Aorta (tissue), 5 donors: ENCODE data around the gene JADE2. TPM values are rescaled to one million over a fixed set of nuclear protein-coding genes. Genes with fewer than 3 reads are reported as not detected.

Experiments used
- ATAC-seq: fragments of 200-7000 bp; cut with Tn5 transposase; one replicate; pipeline ENCODE4 v1.9.1; 2022; ENCODE audit warnings: moderate library complexity; ENCODE audit not compliant: low FRiP score
- DNase-seq, 2 donors: peaks; one replicate each; pipeline ENCODE4 v3.0.0-alpha.2; 2020
- H3K27ac ChIP-seq, 2 donors: one replicate each; pipeline ENCODE4 v1.5.1; 2013; ENCODE audit warnings: low read length in 2 of 2, mild to moderate bottlenecking in 2 of 2, moderate library complexity in 2 of 2, control low read depth in 1 of 2, inconsistent platforms in 1 of 2, low read depth in 1 of 2
- H3K27me3 ChIP-seq, 2 donors: one replicate each; pipeline ENCODE4 v1.6.1; 2013; ENCODE audit warnings: control low read depth in 1 of 2, low read length in 1 of 2, mild to moderate bottlenecking in 1 of 2, moderate library complexity in 1 of 2; ENCODE audit not compliant: insufficient read depth in 2 of 2, control insufficient read depth in 1 of 2
- H3K36me3 ChIP-seq, 2 donors: one replicate each; pipeline ENCODE4 v1.6.1; 2013; ENCODE audit warnings: control low read depth in 1 of 2, low read length in 1 of 2, mild to moderate bottlenecking in 1 of 2; ENCODE audit not compliant: insufficient read depth in 2 of 2, control insufficient read depth in 1 of 2
- H3K4me1 ChIP-seq, 2 donors: one replicate each; pipeline ENCODE4 v1.6.1; 2013; ENCODE audit warnings: low read length in 2 of 2, control low read depth in 1 of 2, mild to moderate bottlenecking in 1 of 2, moderate library complexity in 1 of 2; ENCODE audit not compliant: insufficient read depth in 2 of 2, control insufficient read depth in 1 of 2
- H3K4me3 ChIP-seq, 2 donors: one replicate each; pipeline ENCODE4 v1.5.1; 2013; ENCODE audit warnings: low read length in 2 of 2, control low read depth in 1 of 2, mild to moderate bottlenecking in 1 of 2
- H3K9me3 ChIP-seq: one replicate; pipeline ENCODE4 v1.6.1; 2013; ENCODE audit warnings: mild to moderate bottlenecking, low read length; ENCODE audit not compliant: control insufficient read depth
- WGBS, 2 donors: extraction: QIAGEN DNeasy Blood & Tissue Kit; methylation state at CpG; one replicate each; pipeline ENCODE4 v1.1.7; 2013; 5-methylcytosine and 5-hydroxymethylcytosine counted together
- intact Hi-C, 2 donors: fragments of 100-400 bp; cut with DNase I; formaldehyde crosslinking; loops; one replicate each; pipeline versions ENCODE4 v1.14.2 to v1.15.0; 2022
- polyA plus RNA-seq, 2 donors: library from polyadenylated mRNA; stranded (reverse); fragments of 200-250 nt; gene quantifications; one replicate each; pipeline ENCODE4 v1.2.3, GENCODE V29; 2013
- total RNA-seq, 2 donors: library from RNA; stranded (reverse); fragmentation: NEBNext Ultra II Directional; extraction: Animal tissue kit (Norgen Biotek cat#: 25700); gene quantifications; one replicate each; pipeline ENCODE4 v1.2.1, GENCODE V29; 2021
- donor health status: healthy with polysubstance abuse.
- donor health status: Bipolar disorder and iron deficiency.
- donor health status: DM: no; HTN: no; CAD: no.
- donor health status: DM: no; HTN: no; CAD: no.
- donor health status: DM: yes; HTN: yes; CAD: no.

JADE2 gene
- total and polyA plus RNA-seq, 4 donors, result 6.1 to 60.3 (median 25.7) TPM

DNA sequence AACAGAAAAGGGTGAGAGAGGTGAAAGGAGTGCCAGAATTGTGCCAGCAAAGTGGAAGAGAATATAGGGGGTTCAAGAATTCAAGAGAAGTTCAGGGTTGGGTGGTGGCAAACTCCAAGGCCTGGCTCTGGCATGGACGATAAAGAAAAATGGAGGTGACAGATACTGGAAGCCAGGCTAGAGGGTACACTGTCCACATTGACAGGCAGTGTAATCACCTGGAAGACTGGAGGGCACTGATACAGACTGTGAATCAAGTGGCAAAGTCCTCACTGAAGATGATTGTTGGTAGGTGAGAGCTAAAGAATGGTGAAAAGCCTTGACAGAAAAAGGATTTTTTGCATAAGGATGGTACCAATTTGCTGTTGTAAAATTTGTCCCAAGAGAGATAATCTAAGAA lies 100.1 kb downstream of the JADE2 start:
- Histone ChIP-seq H3K4me1 (no peaks in the 10 kb centered on the region), H3K4me3 (no peak overlapping the region), H3K27me3 (no peaks in the 10 kb centered on the region), H3K9me3 (no peaks in the 10 kb centered on the region), H3K36me3 (no peaks in the 10 kb centered on the region), H3K27ac (no peak overlapping the region)
- DNase-seq (no peak), ATAC-seq (no peak)
- intact Hi-C loops, result no loop called here
- 86 to 93% methylated on average over 1 of the region's 1 CpG for WGBS, 2 donors

DNA sequence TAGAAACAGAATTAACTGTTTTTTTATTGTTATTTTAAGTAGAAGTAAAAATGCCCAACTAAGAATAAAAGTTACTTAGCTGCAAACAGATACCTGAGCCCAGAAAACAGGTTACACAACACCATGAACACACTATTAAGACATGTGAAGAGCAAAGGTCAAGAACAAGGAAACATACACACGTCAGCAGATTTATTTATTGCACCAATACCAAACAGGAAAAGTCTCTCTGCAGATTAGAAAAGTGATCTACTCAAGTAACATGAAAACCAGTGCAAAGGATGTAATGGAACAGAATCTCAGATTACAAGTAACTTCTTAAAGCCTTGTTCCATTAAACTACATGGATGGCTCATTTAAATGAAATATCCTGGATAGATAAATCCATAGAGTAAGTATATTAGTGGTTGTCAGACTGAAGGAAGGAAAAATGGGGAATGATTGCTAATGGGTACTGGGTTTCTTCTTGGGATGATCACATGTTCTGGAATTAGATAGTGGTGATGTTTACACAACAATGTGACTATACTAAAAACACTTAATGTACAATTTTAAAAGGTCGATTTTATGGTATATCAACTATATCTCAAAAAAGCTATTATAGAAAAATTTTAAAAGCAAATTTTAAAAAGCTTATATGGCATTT lies 101.0 kb downstream of the JADE2 start:
- Histone ChIP-seq H3K4me1 (no peaks in the 10 kb centered on the region), H3K27ac (no peak overlapping the region)
- no peak for ATAC-seq

More for the DNA sequence above, 101.0 kb downstream of the JADE2 start:
- Histone ChIP-seq H3K4me3 (no peak overlapping the region), H3K27me3 (no peaks in the 10 kb centered on the region), H3K9me3 (no peaks in the 10 kb centered on the region), H3K36me3 (no peaks in the 10 kb centered on the region)
- DNase-seq, result no peak
- 62 to 70% methylated on average over 2 of the region's 2 CpGs for WGBS, 2 donors
- intact Hi-C loops, result no loop called here

Other genes with a start within 250 kb of the JADE2 start
- 1 to 10 TPM; 3.8 to 5.4 TPM for gene CDKL3, start 158.5 kb upstream of the JADE2 start, total RNA-seq
- 1 to 10 TPM; 1.8 to 3.5 TPM for gene CDKL3, start 158.5 kb upstream of the JADE2 start, polyA plus RNA-seq
- 10 to 100 TPM; 96.6 to 99.2 TPM for gene UBE2B, start 154.1 kb upstream of the JADE2 start, total RNA-seq
- 100 to 1,000 TPM; 111 to 153 TPM for gene UBE2B, start 154.1 kb upstream of the JADE2 start, polyA plus RNA-seq
- 10 to 100 TPM; 11.0 to 12.0 TPM for gene CDKN2AIPNL, start 113.8 kb upstream of the JADE2 start, total RNA-seq
- gene CDKN2AIPNL, start 113.8 kb upstream of the JADE2 start, polyA plus RNA-seq, result 10 to 100 TPM; 21.8 to 35.9 TPM
- 10 to 100 TPM; 48.0 to 64.9 TPM for gene SAR1B, start 107.2 kb downstream of the JADE2 start, total RNA-seq
- 10 to 100 TPM; 27.2 to 28.2 TPM for gene SAR1B, start 107.2 kb downstream of the JADE2 start, polyA plus RNA-seq
- 10 to 100 TPM; 28.8 to 32.0 TPM for gene SEC24A, start 123.1 kb downstream of the JADE2 start, total RNA-seq
- gene SEC24A, start 123.1 kb downstream of the JADE2 start, polyA plus RNA-seq, result 10 to 100 TPM in 1 of 2 donors, 1 to 10 TPM in 1; 6.0 to 10.0 TPM
- 10 to 100 TPM; 31.2 to 33.1 TPM for gene CAMLG, start 212.9 kb downstream of the JADE2 start, total RNA-seq
- gene CAMLG, start 212.9 kb downstream of the JADE2 start, polyA plus RNA-seq, result 10 to 100 TPM; 67.5 to 95.9 TPM
- gene DDX46, start 233.1 kb downstream of the JADE2 start, total RNA-seq, result 10 to 100 TPM; 52.2 to 53.7 TPM
- 10 to 100 TPM; 18.3 to 29.0 TPM for gene DDX46, start 233.1 kb downstream of the JADE2 start, polyA plus RNA-seq